HL-60 (cell line): ENCODE data around the gene ARID5B.

Experiments
- DNase-seq, 2 experiments: peaks; one replicate each; pipeline ENCODE4 v3.0.0-alpha.2; 2010 to 2020; ENCODE audit warnings: low read depth in 1 of 2, low spot score in 1 of 2
- H3K27ac ChIP-seq: fragments of 250-450 bp; sonication (Bioruptor Pico); replicated peaks from 2 replicates; pipeline ENCODE4 v1.5.1; 2020; ENCODE audit warnings: mild to moderate bottlenecking, moderate library complexity
- H3K27me3 ChIP-seq: fragments of 250-450 bp; sonication (Bioruptor Pico); 2 replicates; pipeline ENCODE4 v1.5.1; 2021; ENCODE audit warnings: mild to moderate bottlenecking, moderate library complexity; ENCODE audit not compliant: insufficient read depth, poor library complexity, severe bottlenecking
- H3K4me3 ChIP-seq: replicated peaks from 2 replicates; pipeline ENCODE4 v1.5.1; 2011; ENCODE audit warnings: mild to moderate bottlenecking, control low read depth, low read length; ENCODE audit not compliant: insufficient read depth
- GABPA ChIP-seq: IDR thresholded peaks from 2 replicates; pipeline ENCODE4 v1.6.1; 2012; ENCODE audit warnings: low read depth
- POLR2AphosphoS5 ChIP-seq: IDR thresholded peaks from 2 replicates; pipeline ENCODE4 v1.6.1; 2012; ENCODE audit warnings: low read depth
- REST ChIP-seq: IDR thresholded peaks from 2 replicates; pipeline ENCODE4 v1.6.1; 2012; ENCODE audit warnings: low read depth; ENCODE audit not compliant: insufficient replicate concordance
- SPI1 ChIP-seq: IDR thresholded peaks from 2 replicates; pipeline ENCODE4 v1.6.1; 2012; ENCODE audit warnings: low read depth, mild to moderate bottlenecking, borderline replicate concordance
- TF ChIP-seq, protein P1 (sequence below): IDR thresholded peaks from one replicate; pipeline ENCODE4 v1.5.1; 2011; ENCODE audit warnings: low read length, control low read depth, inconsistent platforms; ENCODE audit not compliant: insufficient read depth

The ARID5B gene

GRCh38 chr10:62082729-62083411 is 181.4 kb downstream of the ARID5B start:
- DNase-seq, result no peak
- no peak overlapping the region for H3K4me3 ChIP-seq
- TF ChIP-seq GABPA, result no peak
- TF ChIP-seq, protein P1, sequence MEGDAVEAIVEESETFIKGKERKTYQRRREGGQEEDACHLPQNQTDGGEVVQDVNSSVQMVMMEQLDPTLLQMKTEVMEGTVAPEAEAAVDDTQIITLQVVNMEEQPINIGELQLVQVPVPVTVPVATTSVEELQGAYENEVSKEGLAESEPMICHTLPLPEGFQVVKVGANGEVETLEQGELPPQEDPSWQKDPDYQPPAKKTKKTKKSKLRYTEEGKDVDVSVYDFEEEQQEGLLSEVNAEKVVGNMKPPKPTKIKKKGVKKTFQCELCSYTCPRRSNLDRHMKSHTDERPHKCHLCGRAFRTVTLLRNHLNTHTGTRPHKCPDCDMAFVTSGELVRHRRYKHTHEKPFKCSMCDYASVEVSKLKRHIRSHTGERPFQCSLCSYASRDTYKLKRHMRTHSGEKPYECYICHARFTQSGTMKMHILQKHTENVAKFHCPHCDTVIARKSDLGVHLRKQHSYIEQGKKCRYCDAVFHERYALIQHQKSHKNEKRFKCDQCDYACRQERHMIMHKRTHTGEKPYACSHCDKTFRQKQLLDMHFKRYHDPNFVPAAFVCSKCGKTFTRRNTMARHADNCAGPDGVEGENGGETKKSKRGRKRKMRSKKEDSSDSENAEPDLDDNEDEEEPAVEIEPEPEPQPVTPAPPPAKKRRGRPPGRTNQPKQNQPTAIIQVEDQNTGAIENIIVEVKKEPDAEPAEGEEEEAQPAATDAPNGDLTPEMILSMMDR, result no peak
- TF ChIP-seq REST, result no peak
- TF ChIP-seq SPI1, result no peak
- no peak for TF ChIP-seq POLR2AphosphoS5
- H3K27ac ChIP-seq, result no peak overlapping the region
- no peaks in the 10 kb centered on the region for H3K27me3 ChIP-seq

- no peak for TF ChIP-seq GABPA
- TF ChIP-seq REST, result no peak
- TF ChIP-seq SPI1, result no peak
- TF ChIP-seq POLR2AphosphoS5, result no peak
- TF ChIP-seq, protein P1, result no peak
- DNase-seq, result no peak
- Histone ChIP-seq H3K4me3 (no peak overlapping the region), H3K27me3 (no peaks in the 10 kb centered on the region), H3K27ac (no peak overlapping the region)
Observed at GRCh38 chr10:62083412-62084267, 182.1 kb downstream of the ARID5B start.

GRCh38 chr10:62084451-62084850 is 183.0 kb downstream of the ARID5B start:
- H3K4me3 ChIP-seq, result no peak overlapping the region
- H3K27me3 ChIP-seq, result no peaks in the 10 kb centered on the region
- DNase-seq, result no peak
- TF ChIP-seq, protein P1, result no peak
- H3K27ac ChIP-seq, result no peak overlapping the region
